Neuronal stem cell (in vitro differentiated cells): ENCODE data around the gene L3MBTL4.
A peak's percentile ranks its signal among the peaks of the same experiment; 100 is the strongest.

Experiments used
- DNase-seq: peaks from one replicate; pipeline ENCODE4 v3.0.0-alpha.2; 2013; ENCODE audit warnings: low spot score
- H2AFZ ChIP-seq: one replicate; pipeline ENCODE4 v1.6.1; 2013; ENCODE audit warnings: mild to moderate bottlenecking, low read length, inconsistent platforms
- H2AK5ac ChIP-seq: 2 replicates; pipeline ENCODE4 v1.6.1; 2013; ENCODE audit warnings: low read depth, mild to moderate bottlenecking, inconsistent platforms, low read length, moderate library complexity, mixed read lengths
- H2BK120ac ChIP-seq: 2 replicates; pipeline ENCODE4 v1.6.1; 2013; ENCODE audit warnings: low read depth, mild to moderate bottlenecking, inconsistent platforms, low read length, moderate library complexity, mixed read lengths
- H2BK12ac ChIP-seq: one replicate; pipeline ENCODE4 v1.6.1; 2013; ENCODE audit warnings: low read length, inconsistent platforms
- H2BK15ac ChIP-seq: 2 replicates; pipeline ENCODE4 v1.6.1; 2013; ENCODE audit warnings: mild to moderate bottlenecking, low read length, inconsistent platforms, mixed read lengths
- H2BK5ac ChIP-seq: one replicate; pipeline ENCODE4 v1.6.1; 2013; ENCODE audit warnings: inconsistent platforms, mild to moderate bottlenecking, low read length, moderate library complexity
- H3K14ac ChIP-seq: one replicate; pipeline ENCODE4 v1.6.1; 2013; ENCODE audit warnings: low read length, inconsistent platforms
- H3K18ac ChIP-seq: 2 replicates; pipeline ENCODE4 v1.6.1; 2013; ENCODE audit warnings: low read length, inconsistent platforms
- H3K23ac ChIP-seq: 2 replicates; pipeline ENCODE4 v1.6.1; 2013; ENCODE audit warnings: low read depth, mild to moderate bottlenecking, mixed read lengths, low read length, inconsistent platforms; ENCODE audit not compliant: poor library complexity
- H3K27ac ChIP-seq: replicated peaks from 3 replicates; pipeline ENCODE4 v1.5.1; 2013; ENCODE audit warnings: low read length, inconsistent platforms
- H3K27me3 ChIP-seq, 3 experiments: 2 replicates each; pipeline ENCODE4 v1.6.1; 2013; ENCODE audit warnings: low read length in 3 of 3, mild to moderate bottlenecking in 2 of 3, inconsistent platforms in 1 of 3, low read depth in 1 of 3, mixed read lengths in 1 of 3, moderate library complexity in 1 of 3; ENCODE audit not compliant: control insufficient read depth in 3 of 3, insufficient read depth in 3 of 3
- H3K36me3 ChIP-seq, 2 donors: replicated peaks in 1 of 2; 2 replicates each; pipeline ENCODE4 v1.6.1; 2013; ENCODE audit warnings: low read length in 2 of 2; ENCODE audit not compliant: control insufficient read depth in 2 of 2, insufficient read depth in 2 of 2
- H3K4ac ChIP-seq: 2 replicates; pipeline ENCODE4 v1.6.1; 2013; ENCODE audit warnings: inconsistent platforms, mild to moderate bottlenecking, low read length, moderate library complexity
- H3K4me1 ChIP-seq, 2 donors: 1 replicate in 1 of 2; 2 replicates in 1 of 2; pipeline ENCODE4 v1.6.1; 2013; ENCODE audit warnings: low read length in 2 of 2, low read depth in 1 of 2; ENCODE audit not compliant: control insufficient read depth in 2 of 2, insufficient read depth in 1 of 2
- H3K4me2 ChIP-seq: one replicate; pipeline ENCODE4 v1.6.1; 2013; ENCODE audit warnings: mild to moderate bottlenecking, low read length, inconsistent platforms; ENCODE audit not compliant: insufficient read depth, poor library complexity, severe bottlenecking
- H3K4me3 ChIP-seq, 2 donors: 2 replicates each; pipeline ENCODE4 v1.5.1; 2013; ENCODE audit warnings: low read length in 2 of 2, mild to moderate bottlenecking in 2 of 2, inconsistent platforms in 1 of 2, moderate library complexity in 1 of 2
- H3K79me1 ChIP-seq: one replicate; pipeline ENCODE4 v1.6.1; 2013; ENCODE audit warnings: low read depth, mild to moderate bottlenecking, inconsistent platforms, low read length, moderate library complexity
- H3K9ac ChIP-seq: one replicate; pipeline ENCODE4 v1.6.1; 2013; ENCODE audit warnings: mild to moderate bottlenecking, low read depth, low read length, inconsistent platforms; ENCODE audit not compliant: poor library complexity
- H3K9me3 ChIP-seq, 2 donors: replicated peaks in 1 of 2; 2 replicates each; pipeline versions ENCODE3 to v1.6.1; 2013; ENCODE audit warnings: low read length in 2 of 2, mild to moderate bottlenecking in 2 of 2, inconsistent platforms in 1 of 2, low read depth in 1 of 2, mixed read lengths in 1 of 2, moderate library complexity in 1 of 2; ENCODE audit not compliant: control insufficient read depth in 2 of 2, insufficient read depth in 1 of 2
- H4K8ac ChIP-seq: one replicate; pipeline ENCODE4 v1.6.1; 2013; ENCODE audit warnings: low read depth, mild to moderate bottlenecking, inconsistent platforms, low read length, moderate library complexity
- H4K91ac ChIP-seq: one replicate; pipeline ENCODE4 v1.6.1; 2013; ENCODE audit warnings: low read length, low read depth, mild to moderate bottlenecking, inconsistent platforms; ENCODE audit not compliant: poor library complexity
- WGBS, 2 donors: extraction: QIAGEN DNeasy Blood & Tissue Kit; methylation state at CpG; one replicate each; pipeline ENCODE4 v1.1.7; 2013; ENCODE audit warnings: missing lambda C conversion rate in 2 of 2, mixed read lengths in 1 of 2; ENCODE audit not compliant: insufficient read length in 2 of 2, insufficient replicate concordance in 1 of 2; ENCODE audit errors: extremely low coverage in 2 of 2; 5-methylcytosine and 5-hydroxymethylcytosine counted together

Gene L3MBTL4

GRCh38 chr18:6284300-6284699 lies 130.4 kb downstream of the L3MBTL4 start:
- Histone ChIP-seq H3K4me1 (peaks cover 3% of the 10 kb centered on the region in 2 donors), H3K4me3 (peak overlapping the region in 1 of 2 donors; percentile 10), H3K23ac (peak overlapping the region; percentile 29), H3K14ac (peak overlapping the region; percentile 21), H3K4ac (no peak overlapping the region), H2BK15ac (no peak overlapping the region), H2BK120ac (no peak overlapping the region), H2BK5ac (no peak overlapping the region), H2BK12ac (no peak overlapping the region), H2AK5ac (peak overlapping the region; percentile 75), H3K18ac (no peak overlapping the region), H3K79me1 (no peaks in the 10 kb centered on the region), H3K9me3 (no peaks in the 10 kb centered on the region), H3K36me3 (no peaks in the 10 kb centered on the region), H3K27ac (no peak overlapping the region), H4K8ac (no peak overlapping the region), H4K91ac (no peak overlapping the region), H3K9ac (no peak overlapping the region), H3K27me3 (no peaks in the 10 kb centered on the region), H3K4me2 (no peak overlapping the region), H2AFZ (no peak overlapping the region)
- DNase-seq, result no peak
- no CpG with 5 or more reads among the region's 24 CpGs for WGBS, 2 donors

- Histone ChIP-seq H4K91ac (no peak overlapping the region), H2AK5ac (no peak overlapping the region), H3K18ac (no peak overlapping the region), H3K27me3 (no peaks in the 10 kb centered on the region), H2BK120ac (no peak overlapping the region), H3K14ac (no peak overlapping the region), H2AFZ (no peak overlapping the region), H3K4me2 (no peak overlapping the region), H3K4me1 (peaks cover 3 to 5% of the 10 kb centered on the region in 2 donors), H2BK12ac (no peak overlapping the region), H3K4ac (no peak overlapping the region), H3K79me1 (no peaks in the 10 kb centered on the region), H2BK15ac (no peak overlapping the region), H2BK5ac (no peak overlapping the region), H4K8ac (no peak overlapping the region), H3K4me3 (no peak overlapping the region), H3K23ac (no peak overlapping the region), H3K36me3 (no peaks in the 10 kb centered on the region), H3K27ac (no peak overlapping the region), H3K9ac (no peak overlapping the region), H3K9me3 (no peaks in the 10 kb centered on the region)
- DNase-seq, result no peak
- no CpG with 5 or more reads among the region's 4 CpGs for WGBS, 2 donors
Measured at GRCh38 chr18:6281874-6282273, 132.8 kb downstream of the L3MBTL4 start.

GRCh38 chr18:6280211-6280743 lies 134.4 kb downstream of the L3MBTL4 start:
- no peaks in the 10 kb centered on the region for H3K27me3 ChIP-seq
- WGBS, 2 donors, result no CpG with 5 or more reads among the region's 2 CpGs
- H2AK5ac ChIP-seq, result no peak overlapping the region
- H4K8ac ChIP-seq, result no peak overlapping the region
- H4K91ac ChIP-seq, result no peak overlapping the region
- H2BK12ac ChIP-seq, result no peak overlapping the region
- no peaks in the 10 kb centered on the region for H3K79me1 ChIP-seq
- no peak overlapping the region for H3K9ac ChIP-seq
- no peak overlapping the region for H3K14ac ChIP-seq
- H2BK120ac ChIP-seq, result no peak overlapping the region
- no peak overlapping the region for H2BK5ac ChIP-seq
- H3K9me3 ChIP-seq, result no peaks in the 10 kb centered on the region
- peaks cover 3 to 4% of the 10 kb centered on the region in 2 donors for H3K4me1 ChIP-seq
- no peaks in the 10 kb centered on the region for H3K36me3 ChIP-seq
- H3K4ac ChIP-seq, result no peak overlapping the region
- no peak for DNase-seq
- no peak overlapping the region for H3K4me2 ChIP-seq
- H2BK15ac ChIP-seq, result no peak overlapping the region
- no peak overlapping the region for H3K18ac ChIP-seq
- no peak overlapping the region for H3K4me3 ChIP-seq
- H2AFZ ChIP-seq, result no peak overlapping the region
- no peak overlapping the region for H3K23ac ChIP-seq
- no peak overlapping the region for H3K27ac ChIP-seq

- H3K4me1 ChIP-seq, result peaks cover 3 to 5% of the 10 kb centered on the region in 2 donors
- no peak overlapping the region for H4K8ac ChIP-seq
- no peak overlapping the region for H2BK5ac ChIP-seq
- H3K4me2 ChIP-seq, result no peak overlapping the region
- no peaks in the 10 kb centered on the region for H3K36me3 ChIP-seq
- H2AFZ ChIP-seq, result no peak overlapping the region
- no peak overlapping the region for H3K4me3 ChIP-seq
- DNase-seq, result no peak
- H2AK5ac ChIP-seq, result no peak overlapping the region
- H3K27me3 ChIP-seq, result no peaks in the 10 kb centered on the region
- no peak overlapping the region for H3K4ac ChIP-seq
- H3K14ac ChIP-seq, result no peak overlapping the region
- no peak overlapping the region for H2BK12ac ChIP-seq
- H3K23ac ChIP-seq, result no peak overlapping the region
- H3K18ac ChIP-seq, result no peak overlapping the region
- H3K9me3 ChIP-seq, result no peaks in the 10 kb centered on the region
- no peak overlapping the region for H3K9ac ChIP-seq
- no peak overlapping the region for H2BK15ac ChIP-seq
- no CpG with 5 or more reads among the region's 1 CpG for WGBS, 2 donors
- H3K79me1 ChIP-seq, result no peaks in the 10 kb centered on the region
- no peak overlapping the region for H2BK120ac ChIP-seq
- no peak overlapping the region for H3K27ac ChIP-seq
- H4K91ac ChIP-seq, result no peak overlapping the region
Measured at GRCh38 chr18:6279308-6279707, 135.4 kb downstream of the L3MBTL4 start.
